Activated naive CD8-positive, alpha-beta T cell treated with anti-CD3 and anti-CD28 coated beads, Interleukin-2, amount 50 U/mL, for 16 hours (primary cell): ENCODE data around the gene MRPL53.
"Not testable (repeated sequence)": the region's sequence is repeated elsewhere in the genome, so short reads cannot be mapped to it uniquely, and the experiment has no call there.

Experiments used
- DNase-seq: peaks from one replicate; pipeline ENCODE4 v3.0.0-alpha.2; 2020; ENCODE audit warnings: low read depth, low spot score

Gene MRPL53

GRCh38 chr2:74502720-74503505, 30.4 kb upstream of the MRPL53 start:
- no peak for DNase-seq

- no peak for DNase-seq
Observed at GRCh38 chr2:74502147-74502719, 29.8 kb upstream of the MRPL53 start.

DNA sequence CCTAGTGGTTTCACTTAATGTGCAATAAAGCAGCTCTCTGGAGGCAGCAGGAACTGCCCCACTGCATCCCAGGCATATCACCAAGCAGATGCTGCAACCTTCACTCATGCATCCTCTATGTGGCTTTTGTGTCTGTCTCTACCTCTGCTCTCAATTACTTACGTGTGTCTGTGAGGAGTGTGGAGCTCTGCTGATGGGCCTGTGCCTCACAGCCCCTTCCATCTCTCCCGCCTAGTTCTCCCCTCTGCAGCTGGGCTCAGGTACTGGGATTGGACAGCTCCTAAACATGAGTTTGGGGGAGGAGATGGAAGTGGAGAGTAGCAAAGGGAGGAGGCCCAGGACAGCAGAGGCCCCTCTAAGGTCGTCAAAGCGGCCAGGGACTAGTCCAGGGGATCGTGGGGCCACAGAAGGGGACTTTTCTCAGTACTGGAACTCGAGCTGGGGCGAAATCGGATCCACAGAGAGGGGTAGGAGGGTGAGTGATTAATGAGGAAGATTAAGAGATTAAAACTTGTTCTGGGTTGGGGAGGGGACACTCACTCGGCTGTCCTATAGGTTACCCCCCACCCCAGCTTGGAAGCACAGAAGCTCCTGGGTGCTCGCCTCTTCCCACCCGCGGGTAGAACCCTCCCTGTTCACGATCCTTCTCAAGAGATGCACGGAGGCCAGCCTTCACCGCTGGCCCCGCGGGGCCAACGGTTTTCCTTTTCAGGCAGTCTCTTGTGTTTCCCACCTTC, 29.0 kb upstream of the MRPL53 start:
- DNase-seq, result no peak

DNA sequence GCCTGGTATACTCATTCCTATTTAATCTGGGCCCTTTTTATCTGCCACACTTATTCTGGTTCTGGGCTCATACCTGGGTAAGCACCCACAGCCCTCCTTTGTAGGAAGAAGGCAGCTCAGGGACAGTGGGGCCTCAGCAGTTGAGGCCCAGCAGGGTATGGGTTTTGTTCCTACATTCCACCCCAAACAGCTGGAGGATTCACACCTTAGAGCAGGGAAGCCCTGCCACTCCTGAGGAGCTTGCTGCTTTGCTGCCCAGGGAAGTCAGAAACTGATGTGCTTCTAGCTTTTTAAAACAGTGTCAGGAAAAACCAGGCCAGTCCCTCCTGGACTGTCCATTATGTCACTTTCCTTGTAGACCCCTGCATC, 28.1 kb upstream of the MRPL53 start:
- no peak for DNase-seq

DNA sequence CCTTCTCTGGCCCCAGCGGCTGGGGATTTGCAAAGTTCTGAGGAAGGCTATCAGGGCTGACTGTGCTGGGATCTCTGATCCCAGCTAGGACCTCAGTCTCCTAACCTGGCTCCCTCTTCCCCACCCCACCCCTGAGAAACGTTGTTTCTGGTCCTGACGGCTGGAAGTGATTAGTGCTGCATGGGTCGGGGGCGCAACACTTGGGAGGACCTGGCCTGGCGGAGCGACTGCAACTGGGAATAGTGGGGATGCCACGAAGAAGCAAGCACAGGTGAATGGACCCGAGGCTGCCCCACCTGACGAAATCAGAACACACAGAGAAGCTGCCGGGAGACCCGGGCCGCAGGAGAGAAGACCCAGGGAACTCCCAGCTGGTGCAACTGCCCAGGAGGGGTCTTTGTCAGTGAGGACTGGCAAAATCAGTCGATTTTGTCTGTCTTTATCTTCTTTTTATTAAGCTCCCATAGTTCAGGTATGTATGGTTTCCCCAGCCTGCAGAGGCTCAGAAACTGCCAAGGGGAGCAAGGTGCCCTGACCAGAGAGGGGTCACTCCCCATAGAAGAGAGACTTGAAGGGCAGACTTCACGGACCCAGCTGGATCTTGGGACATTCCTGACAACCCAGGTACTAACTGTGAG, 27.6 kb upstream of the MRPL53 start:
- no peak for DNase-seq

DNA sequence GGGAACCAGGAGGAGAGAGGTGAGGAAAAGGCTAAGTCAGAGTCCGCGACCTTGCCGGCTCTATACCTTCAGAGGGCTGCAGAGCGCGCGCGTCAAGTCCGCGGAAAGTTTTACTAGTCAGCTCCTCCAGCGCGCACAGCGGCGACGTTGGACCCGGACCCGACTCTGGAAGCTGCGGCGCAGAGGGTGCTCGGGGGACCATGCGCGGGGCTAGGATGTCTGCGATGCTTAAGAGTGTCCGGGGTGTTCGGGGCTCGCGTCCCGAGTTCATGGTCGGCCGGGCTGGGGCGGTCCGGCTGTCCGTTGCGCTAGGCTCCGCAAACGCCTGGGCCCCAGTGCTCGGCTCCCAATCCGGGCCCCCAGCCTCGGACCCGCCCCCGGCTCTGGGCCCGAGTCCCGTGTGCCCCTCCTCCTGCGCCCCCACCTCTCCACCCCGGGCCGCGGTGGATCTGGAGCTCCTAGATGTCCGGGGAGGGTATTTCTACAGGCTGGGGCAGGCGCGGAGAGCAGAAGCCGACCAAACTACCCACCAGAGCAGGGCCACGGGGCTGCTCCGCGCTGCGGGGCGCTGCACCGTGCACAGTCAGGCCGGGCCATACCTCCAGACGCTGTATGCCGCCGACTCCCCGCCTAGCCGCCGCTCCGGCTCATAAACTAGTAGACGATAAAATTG, 26.9 kb upstream of the MRPL53 start, which contains the start of gene LBX2:
Gene LBX2, minus strand, starts transcription at position 337 of the 673 bp plus-strand sequence. Its CDS starts 66 bp downstream, at position 271.
- no peak for DNase-seq

- DNase-seq, result no peak
Observed at GRCh38 chr2:74498500-74499266, 26.2 kb upstream of the MRPL53 start.

- DNase-seq, result no peak
Observed at GRCh38 chr2:74497777-74498499, 25.5 kb upstream of the MRPL53 start.

DNA sequence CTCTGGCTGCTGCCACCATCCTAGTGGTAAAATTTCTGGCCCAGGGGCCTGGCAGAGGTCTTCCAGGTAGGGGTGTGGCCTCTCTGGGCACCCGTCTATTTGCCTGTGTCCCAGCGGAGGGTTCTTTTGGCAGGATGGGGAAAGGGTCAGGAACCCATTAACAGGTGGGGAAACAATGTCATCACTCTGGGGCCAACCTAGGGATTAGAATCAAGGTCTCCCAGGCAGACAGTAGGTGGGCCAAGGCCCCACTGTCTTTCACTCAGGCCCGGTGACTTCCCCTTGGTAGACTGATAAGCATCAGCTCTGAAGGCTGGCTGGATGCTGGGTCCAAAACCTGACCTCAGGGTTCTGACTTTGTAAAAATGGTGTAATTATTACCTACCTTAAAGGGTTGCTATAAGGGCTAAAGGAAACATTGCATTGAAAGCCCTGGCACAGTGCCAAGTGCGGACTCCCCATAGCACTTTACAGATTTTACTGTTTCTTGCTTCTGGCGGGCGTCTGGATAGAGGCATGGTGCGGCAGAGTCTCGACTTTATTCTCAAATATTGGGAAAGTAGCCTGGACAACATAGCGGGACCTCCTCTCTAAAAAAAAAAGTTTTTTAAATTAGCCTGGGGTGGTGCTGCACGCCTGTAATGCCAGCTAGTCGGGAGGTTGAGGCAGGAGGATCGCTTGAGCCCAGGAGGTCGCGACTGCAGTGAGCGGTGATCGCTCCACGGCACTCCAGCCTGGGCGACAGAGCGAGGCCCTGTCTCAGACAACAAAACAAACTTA, 24.7 kb upstream of the MRPL53 start:
- DNase-seq, result no peak

DNA sequence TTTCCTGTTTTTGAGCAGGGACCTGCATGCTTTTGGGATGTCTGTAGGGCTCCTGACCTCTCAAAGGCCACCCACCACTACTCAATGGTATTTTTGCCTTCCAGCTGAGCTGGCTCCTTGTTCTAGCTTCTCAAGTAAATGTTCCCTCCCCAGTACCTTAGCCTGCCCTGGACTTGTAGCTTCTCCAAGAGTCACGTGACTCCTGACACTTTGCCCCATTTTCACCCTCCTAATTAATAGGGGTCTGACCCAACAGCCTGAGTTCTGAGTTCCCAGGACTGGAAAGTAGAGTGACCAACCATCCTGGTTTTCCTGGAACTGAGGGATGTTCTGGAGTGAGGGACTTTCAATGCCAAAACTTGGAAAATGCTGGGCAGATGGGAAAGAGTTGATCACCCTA, 23.0 kb upstream of the MRPL53 start:
- no peak for DNase-seq

- DNase-seq, result no peak
Observed at GRCh38 chr2:74493546-74493945, 21.1 kb upstream of the MRPL53 start.

DNA sequence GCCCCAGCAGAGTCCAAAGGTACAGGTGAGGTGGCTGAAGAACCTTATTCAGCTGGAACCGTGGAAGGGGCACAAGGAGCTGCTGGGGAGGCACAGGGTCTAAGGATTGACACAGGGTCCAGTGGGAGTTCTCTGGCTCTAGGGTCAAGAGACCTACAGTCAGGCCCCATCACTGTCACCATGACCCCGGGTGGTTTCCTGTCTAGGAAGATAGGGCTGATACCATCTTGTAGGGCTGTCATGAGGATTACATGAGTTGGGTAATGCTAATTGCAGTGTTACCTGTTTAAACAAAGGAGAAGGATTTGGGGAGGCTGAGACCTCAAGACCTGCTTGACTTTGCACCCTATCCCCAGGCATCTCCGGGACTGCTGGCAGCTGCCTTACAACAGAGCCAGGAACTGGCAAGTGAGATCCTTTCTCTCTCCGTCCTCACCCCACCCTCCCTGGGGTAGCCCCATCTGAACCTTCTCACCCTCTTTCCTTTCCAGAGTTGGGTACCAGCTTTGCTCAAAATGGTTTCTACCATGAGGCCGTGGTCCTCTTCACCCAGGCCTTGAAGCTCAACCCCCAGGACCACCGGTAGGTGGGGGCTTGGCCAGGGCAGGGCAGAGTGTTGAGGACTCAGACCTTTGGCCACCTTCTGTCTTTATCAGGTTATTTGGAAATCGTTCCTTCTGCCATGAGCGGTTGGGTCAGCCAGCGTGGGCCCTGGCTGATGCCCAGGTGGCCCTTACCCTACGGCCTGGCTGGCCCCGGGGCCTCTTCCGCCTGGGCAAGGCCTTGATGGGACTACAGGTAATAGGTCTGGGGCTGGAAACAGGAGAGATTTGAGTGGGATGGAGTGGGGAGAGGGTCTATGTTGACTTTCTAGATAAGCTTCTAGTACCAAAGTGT, 19.4 kb upstream of the MRPL53 start:
- DNase-seq, result no peak

GRCh38 chr2:74489906-74490305, 17.4 kb upstream of the MRPL53 start:
- DNase-seq, result no peak

GRCh38 chr2:74488643-74489481, 16.4 kb upstream of the MRPL53 start:
- DNase-seq, result no peak

DNA sequence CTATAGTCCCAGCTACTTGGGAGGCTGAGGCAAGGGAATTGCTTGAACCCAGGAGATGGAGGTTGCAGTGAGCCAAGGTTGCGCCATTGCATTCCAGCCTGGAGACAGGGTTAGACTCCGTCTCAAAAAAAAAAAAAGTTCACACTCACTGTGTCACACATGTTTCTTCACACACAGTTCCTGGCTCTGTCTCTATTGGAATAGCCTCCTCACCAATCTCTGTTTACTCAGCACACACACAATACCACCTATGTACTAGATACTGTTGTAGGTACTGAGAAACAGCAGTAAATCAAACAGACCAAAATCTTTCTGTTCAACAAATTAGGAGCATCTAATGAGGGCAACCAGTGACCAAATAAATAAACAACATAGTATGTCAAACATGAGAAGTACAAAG, 13.7 kb upstream of the MRPL53 start:
- no peak for DNase-seq

- not testable (repeated sequence) for DNase-seq
Observed at GRCh38 chr2:74483675-74484164, 11.2 kb upstream of the MRPL53 start.
